Astrocyte of the spinal cord (primary cell): ENCODE results near the gene IQCK.

Source experiments
- DNase-seq: peaks from one replicate; pipeline ENCODE4 v3.0.0; 2011; ENCODE audit warnings: low read depth, low spot score
- H3K4me3 ChIP-seq: 2 replicates; pipeline ENCODE4 v1.5.1; 2011; ENCODE audit warnings: low read depth, mild to moderate bottlenecking, low read length, moderate library complexity
- CTCF ChIP-seq: IDR thresholded peaks from 2 replicates; pipeline ENCODE4 v1.5.1; 2012; ENCODE audit warnings: low read depth, mild to moderate bottlenecking, low read length, inconsistent platforms
- in situ Hi-C: cut with HindIII; loops from 2 replicates; pipeline ENCODE4 v1.10.0; 2017; ENCODE audit warnings: low sequenced_read_pairs

Gene IQCK

GRCh38 chr16:19881783-19882182 is 163.7 kb downstream of the IQCK start:
- no peak overlapping the region for H3K4me3 ChIP-seq
- in situ Hi-C loops = no loop called here
- no peak for DNase-seq
- TF ChIP-seq CTCF = no peak

GRCh38 chr16:19882186-19882585 is 164.1 kb downstream of the IQCK start:
- no peak overlapping the region for H3K4me3 ChIP-seq
- no peak for TF ChIP-seq CTCF
- in situ Hi-C loops = no loop called here
- no peak for DNase-seq

- no peak overlapping the region for H3K4me3 ChIP-seq
- no peak for TF ChIP-seq CTCF
These were observed 164.6 kb downstream of the IQCK start for GRCh38 chr16:19882646-19883045.

GRCh38 chr16:19883296-19883965 is 165.4 kb downstream of the IQCK start:
- peak; percentile 31 for DNase-seq
- in situ Hi-C loops = no loop called here
- TF ChIP-seq CTCF = no peak
- peak overlapping the region; percentile 51 for H3K4me3 ChIP-seq

More at GRCh38 chr16:19882646-19883045, 164.6 kb downstream of the IQCK start:
- DNase-seq = no peak
- in situ Hi-C loops = no loop called here

- peak overlapping the region; percentile 51 for H3K4me3 ChIP-seq
- TF ChIP-seq CTCF = no peak
- DNase-seq = no peak
- in situ Hi-C loops = no loop called here
These were observed 166.0 kb downstream of the IQCK start for GRCh38 chr16:19883966-19884485.

GRCh38 chr16:19884611-19885450 is 166.8 kb downstream of the IQCK start, which contains the start of gene GPRC5B:
Gene GPRC5B, minus strand, starts transcription at chr16:19884848. Its CDS starts 12,003 bp downstream, at chr16:19872845.
- peak; percentile 10 for TF ChIP-seq CTCF
- peak within 1 kb of the TSS; percentile 53 for H3K4me3 ChIP-seq
- in situ Hi-C loops = no loop called here
- no peak for DNase-seq
